Measurements from ENCODE around the gene CCDC190.
"Not testable (repeated sequence)": the region's sequence is repeated elsewhere in the genome, so short reads cannot be mapped to it uniquely, and the experiment has no call there.

The CCDC190 gene

DNA sequence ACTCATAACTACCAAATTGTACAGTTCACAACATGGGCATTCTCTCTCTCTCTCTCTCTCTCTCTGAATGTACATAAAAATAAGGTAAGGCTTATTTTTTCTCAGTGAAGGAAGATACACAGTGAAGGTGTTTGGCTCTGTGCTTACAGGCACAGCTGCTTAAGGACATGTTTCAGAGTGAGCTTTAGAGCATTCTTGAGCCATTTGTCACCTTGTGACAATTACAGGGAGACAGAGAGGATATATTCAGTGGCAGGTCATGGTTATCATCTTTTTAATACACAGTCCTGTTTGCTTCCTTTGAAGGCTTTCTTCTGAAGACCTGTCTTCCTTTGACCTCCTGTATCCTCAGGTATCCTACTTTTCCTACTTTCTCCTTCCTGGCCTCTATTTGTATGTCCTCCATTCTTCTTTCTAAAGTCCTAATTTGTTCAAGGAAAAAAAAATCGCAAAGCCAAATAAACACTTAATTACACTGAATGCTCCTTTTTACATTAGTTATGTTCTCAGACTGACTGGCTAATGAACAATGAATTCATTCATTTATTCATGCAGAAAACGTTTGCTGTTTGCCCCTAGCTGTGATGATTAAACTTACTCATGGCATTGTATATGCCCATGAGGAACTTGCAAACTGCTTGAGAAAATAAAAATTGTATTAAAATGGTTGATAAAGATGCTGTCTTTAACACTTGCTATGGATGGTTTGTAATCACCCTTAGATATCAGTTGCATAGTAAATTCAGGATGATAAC lies 37.0 kb downstream of the CCDC190 start:
- no peak for DNase-seq

DNA sequence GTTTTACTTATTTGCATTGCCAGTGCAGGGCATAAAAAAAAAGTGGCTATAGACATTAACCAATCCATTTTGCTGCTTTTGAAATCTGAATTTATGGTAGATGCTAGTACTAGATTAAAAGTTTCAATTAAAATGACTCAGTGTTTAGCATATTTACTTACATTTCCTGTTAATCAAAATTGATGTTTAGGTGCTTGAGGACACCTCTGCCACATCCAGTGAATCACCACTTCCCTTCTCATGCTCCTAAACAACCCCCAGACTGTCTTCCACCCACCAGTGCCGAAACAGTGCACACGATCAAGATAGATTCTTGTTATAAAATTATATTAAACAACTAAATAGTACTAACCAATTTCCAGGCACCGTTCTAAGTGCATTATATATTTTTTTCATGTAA lies 37.7 kb downstream of the CCDC190 start:
- no peak for DNase-seq

DNA sequence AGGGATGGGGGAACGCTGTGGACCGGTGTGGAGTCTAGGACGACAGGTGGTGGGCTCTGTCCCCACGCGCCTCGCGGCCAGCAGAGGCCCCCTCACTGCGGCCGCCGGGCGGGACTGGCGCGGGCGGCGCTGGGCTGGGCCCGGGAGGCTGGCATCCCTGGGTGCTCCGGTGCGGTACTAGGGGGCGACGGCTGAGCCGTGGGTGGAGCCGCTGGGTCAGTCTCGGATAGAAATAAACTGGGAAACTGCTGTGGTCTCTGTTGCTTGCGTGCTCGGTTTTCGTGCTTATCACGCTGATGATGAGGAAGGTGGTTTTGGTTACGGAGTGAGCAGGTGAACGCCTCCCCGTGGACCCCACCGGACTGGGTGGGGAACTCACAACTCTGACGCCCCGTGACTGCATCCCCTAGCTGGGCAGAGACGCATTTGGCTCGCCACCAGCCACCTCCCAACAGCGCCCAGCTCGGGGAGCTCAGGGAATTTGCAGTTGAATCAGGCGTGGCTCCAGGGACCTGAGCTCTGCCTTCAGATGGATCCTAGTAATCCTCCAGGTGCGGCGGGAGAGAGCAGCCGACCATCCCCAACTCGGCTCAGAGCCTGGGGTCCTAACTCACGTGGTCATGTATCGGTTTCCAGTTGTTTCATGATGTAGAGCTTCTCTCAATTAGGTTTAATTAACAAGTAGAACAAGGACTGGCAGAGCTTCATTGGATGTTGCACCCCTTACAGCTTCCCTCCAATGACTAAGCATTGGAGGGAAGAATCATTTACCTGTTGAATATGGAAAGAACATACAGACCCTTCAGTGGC lies 38.4 kb downstream of the CCDC190 start:
- peak; percentile 8 for DNase-seq

DNA sequence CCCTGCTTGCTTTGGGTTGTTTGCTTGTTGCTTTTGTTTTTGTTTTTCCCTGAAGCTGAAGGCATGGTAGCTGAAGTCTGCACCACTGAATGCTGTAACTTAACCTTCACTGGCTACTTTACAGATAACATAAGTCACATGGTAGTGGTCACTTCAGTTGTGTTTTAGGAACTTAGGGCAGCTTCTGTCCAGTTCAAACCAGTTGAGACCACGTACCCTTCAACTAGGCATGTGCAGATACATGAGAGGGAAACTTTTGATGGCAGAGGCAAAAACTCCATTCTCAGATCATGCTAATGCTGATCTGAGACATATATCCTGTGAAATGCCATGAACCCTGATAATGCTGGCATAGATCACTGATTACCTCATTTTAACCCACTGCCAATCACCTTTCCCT lies 42.3 kb downstream of the CCDC190 start:
- DNase-seq: not testable (repeated sequence)

DNA sequence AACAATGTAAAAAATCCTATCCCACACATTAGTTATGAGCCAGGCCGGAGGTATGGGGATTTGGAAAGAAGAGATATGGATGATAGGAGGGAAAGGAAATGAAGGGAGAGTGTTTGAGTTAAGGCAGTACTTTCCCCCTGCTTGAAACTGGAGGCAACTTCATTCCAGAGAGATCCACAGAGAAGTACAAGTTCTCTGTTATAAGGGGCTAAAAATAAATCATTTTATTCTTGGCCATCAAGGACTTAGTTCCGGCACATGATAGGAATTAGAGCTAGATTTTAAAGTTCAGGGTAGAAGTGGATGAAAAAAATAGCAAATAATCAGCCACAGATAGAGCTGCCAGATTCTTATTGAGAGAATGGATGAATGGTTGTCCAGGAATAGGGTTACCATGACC lies 42.8 kb downstream of the CCDC190 start:
- not testable (repeated sequence) for DNase-seq

DNA sequence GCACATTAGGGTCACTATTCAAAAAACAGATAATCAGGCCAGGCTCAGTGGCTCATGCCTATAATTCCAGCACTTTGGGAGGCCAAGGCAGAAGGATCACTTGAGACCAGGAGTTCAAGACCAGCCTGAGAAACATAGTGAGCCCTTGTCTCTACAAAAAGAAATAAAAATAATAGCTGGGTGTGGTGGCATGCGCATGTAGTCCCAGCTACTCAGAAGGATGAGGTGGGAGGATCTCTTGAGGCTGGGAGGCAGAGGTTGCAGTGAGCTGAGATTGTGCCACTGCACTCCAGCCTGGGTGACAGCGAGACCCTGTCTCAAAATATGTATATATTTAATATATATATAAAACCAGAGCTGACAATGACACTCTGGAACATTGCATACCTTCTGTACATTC lies 48.6 kb downstream of the CCDC190 start:
- DNase-seq: not testable (repeated sequence)

DNA sequence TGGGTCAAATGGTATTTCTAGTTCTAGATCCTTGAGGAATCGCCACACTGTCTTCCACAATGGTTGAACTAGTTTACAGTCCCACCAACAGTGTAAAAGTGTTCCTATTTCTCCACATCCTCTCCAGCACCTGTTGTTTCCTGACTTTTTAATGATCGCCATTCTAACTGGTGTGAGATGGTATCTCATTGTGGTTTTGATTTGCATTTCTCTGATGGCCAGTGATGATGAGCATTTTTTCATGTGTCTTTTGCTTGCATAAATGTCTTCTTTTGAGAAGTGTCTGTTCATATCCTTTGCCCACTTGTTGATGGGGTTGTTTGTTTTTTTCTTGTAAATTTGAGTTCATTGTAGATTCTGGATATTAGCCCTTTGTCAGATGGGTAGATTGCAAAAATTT lies 53.5 kb downstream of the CCDC190 start:
- DNase-seq: not testable (repeated sequence)

Data from kidney glomerular epithelial cell (primary cell).